ENCODE data around the gene NSUN2. TPM values are rescaled to one million over a fixed set of nuclear protein-coding genes. Genes with fewer than 3 reads are reported as not detected.

The NSUN2 gene
- total RNA-seq, 2 experiments from 2014 or later: 48.3 to 50.8 TPM

DNA sequence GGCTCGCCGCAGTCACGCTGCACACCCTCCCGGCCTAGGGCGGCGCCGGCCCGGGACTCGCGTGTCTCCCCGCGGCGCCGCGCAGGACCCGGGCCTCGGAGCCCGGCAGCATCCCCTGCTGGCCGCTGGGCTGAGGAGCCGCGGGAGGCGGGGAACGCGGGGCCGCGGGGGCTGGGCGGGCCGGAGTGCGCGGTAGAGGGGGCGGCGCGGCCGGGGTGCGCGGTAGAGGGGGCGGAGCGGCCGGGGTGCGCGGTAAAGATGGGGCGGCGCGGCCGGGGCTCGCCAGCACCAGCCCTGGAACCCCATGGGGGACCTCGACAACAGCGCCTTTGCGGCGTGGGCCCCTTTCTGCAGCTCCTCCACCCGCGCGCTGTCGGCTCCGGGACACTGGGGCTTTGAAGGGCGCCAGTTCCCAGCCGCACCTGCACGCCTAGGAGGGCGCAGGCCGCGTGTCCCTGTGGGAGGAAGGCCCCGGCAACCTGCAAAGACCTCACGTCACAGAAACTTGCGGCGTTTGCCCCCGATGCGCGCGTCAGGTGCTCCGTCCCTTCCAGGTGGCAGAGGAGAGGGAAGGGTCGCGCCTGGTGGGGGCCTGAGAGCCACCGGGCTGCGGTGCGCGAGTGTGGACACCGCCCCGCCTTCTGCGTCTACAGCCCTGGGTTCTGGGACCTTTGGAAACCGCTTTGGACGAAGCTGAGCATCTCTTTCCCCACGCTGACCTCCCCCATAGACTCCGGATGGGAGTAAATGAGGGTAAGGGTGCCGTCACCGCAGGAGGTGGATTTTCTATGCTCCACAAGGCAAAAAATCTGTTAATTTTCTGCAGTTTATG, 49.6 kb downstream of the NSUN2 start:
- intact Hi-C loops (cut with DNase I, micrococcal nuclease): no loop called here
- H3K27me3 ChIP-seq (ENCODE audit: control insufficient read depth in 1 of 2, insufficient read depth in 2 of 2, low read length in 2 of 2): peaks cover 17 to 46% of the 10 kb centered on the region in 2 experiments
- Mint-ChIP-seq H3K4me3 (no peak overlapping the region), H3K27me3 (peaks cover 66% of the 10 kb centered on the region), H3K36me3 (ENCODE audit: low read depth) (no peaks in the 10 kb centered on the region), H3K9me3 (no peaks in the 10 kb centered on the region), H3K27ac (no peak overlapping the region), H3K4me1 (ENCODE audit: low read depth) (no peaks in the 10 kb centered on the region)
- peaks cover 0 to 9% of the 10 kb centered on the region in 2 experiments for H3K9me3 ChIP-seq (ENCODE audit: control insufficient read depth in 1 of 2, insufficient read depth in 1 of 2, low read length in 2 of 2)
- H3K4me3 ChIP-seq (ENCODE audit: low read length): peak overlapping the region; percentile 14
- CTCF ChIA-PET: no interaction called here
- DNase-seq: peak in 3 of 14 experiments; percentile 10 to 44 (median 42)
- POLR2A ChIA-PET: no interaction called here
- H3K27ac ChIP-seq (ENCODE audit: low read depth in 1 of 2, low read length in 2 of 2): no peak overlapping the region
- H3K4me1 ChIP-seq (ENCODE audit: insufficient read depth, low read length): peaks cover 7% of the 10 kb centered on the region
- TF ChIP-seq, protein P1, sequence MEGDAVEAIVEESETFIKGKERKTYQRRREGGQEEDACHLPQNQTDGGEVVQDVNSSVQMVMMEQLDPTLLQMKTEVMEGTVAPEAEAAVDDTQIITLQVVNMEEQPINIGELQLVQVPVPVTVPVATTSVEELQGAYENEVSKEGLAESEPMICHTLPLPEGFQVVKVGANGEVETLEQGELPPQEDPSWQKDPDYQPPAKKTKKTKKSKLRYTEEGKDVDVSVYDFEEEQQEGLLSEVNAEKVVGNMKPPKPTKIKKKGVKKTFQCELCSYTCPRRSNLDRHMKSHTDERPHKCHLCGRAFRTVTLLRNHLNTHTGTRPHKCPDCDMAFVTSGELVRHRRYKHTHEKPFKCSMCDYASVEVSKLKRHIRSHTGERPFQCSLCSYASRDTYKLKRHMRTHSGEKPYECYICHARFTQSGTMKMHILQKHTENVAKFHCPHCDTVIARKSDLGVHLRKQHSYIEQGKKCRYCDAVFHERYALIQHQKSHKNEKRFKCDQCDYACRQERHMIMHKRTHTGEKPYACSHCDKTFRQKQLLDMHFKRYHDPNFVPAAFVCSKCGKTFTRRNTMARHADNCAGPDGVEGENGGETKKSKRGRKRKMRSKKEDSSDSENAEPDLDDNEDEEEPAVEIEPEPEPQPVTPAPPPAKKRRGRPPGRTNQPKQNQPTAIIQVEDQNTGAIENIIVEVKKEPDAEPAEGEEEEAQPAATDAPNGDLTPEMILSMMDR (IDR thresholded peaks at IDR 0.05): no peak
- no peaks in the 10 kb centered on the region for H3K36me3 ChIP-seq (ENCODE audit: insufficient read depth, low read length)
- peak; percentile 54 for ATAC-seq (ENCODE audit: poor library complexity)

DNA sequence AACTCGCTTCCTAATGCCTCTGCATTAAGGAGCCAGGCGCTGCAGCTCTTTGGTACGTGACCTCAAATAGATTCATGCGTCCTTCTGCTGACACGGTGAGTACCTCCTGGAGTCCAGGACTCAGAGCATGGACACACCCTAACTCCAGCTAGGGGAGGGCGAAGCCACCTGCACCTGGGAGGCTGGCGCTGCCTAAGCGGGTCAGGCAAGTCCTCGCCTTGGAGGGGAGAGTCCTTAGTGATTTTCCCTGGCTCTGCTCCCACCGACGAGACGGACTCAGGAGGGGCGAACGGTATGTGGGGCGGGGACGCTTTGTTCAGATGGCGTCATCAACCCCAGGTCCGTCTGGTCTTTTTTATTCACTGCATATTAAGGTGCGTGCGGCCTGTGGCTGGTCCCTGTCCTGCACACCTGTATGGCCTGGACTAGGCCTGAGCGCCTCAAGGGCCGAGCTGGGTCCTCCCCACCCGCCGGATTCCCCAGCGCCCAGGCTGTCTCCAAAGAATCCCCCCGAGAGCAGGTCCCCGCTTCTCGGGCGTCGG, 50.3 kb downstream of the NSUN2 start:
- H3K4me1 Mint-ChIP-seq (ENCODE audit: low read depth): no peaks in the 10 kb centered on the region
- intact Hi-C loops (cut with DNase I, micrococcal nuclease): no loop called here
- ChIA-PET CTCF (no interaction called here), POLR2A (no interaction called here)
- TF ChIP-seq, protein P1 (IDR thresholded peaks at IDR 0.05): no peak
- no peak overlapping the region for H3K4me3 Mint-ChIP-seq
- H3K36me3 ChIP-seq (ENCODE audit: insufficient read depth, low read length): no peaks in the 10 kb centered on the region
- H3K9me3 Mint-ChIP-seq: no peaks in the 10 kb centered on the region
- H3K36me3 Mint-ChIP-seq (ENCODE audit: low read depth): no peaks in the 10 kb centered on the region
- peaks cover 17 to 46% of the 10 kb centered on the region in 2 experiments for H3K27me3 ChIP-seq (ENCODE audit: control insufficient read depth in 1 of 2, insufficient read depth in 2 of 2, low read length in 2 of 2)
- ATAC-seq (ENCODE audit: poor library complexity) (no peak), DNase-seq (no peak)
- H3K4me1 ChIP-seq (ENCODE audit: insufficient read depth, low read length): peaks cover 7% of the 10 kb centered on the region
- H3K27me3 Mint-ChIP-seq: peaks cover 69% of the 10 kb centered on the region
- H3K9me3 ChIP-seq (ENCODE audit: control insufficient read depth in 1 of 2, insufficient read depth in 1 of 2, low read length in 2 of 2): peaks cover 0 to 9% of the 10 kb centered on the region in 2 experiments
- no peak overlapping the region for H3K27ac Mint-ChIP-seq
- H3K4me3 ChIP-seq (ENCODE audit: low read length): no peak overlapping the region
- H3K27ac ChIP-seq (ENCODE audit: low read depth in 1 of 2, low read length in 2 of 2): no peak overlapping the region

- Mint-ChIP-seq H3K27ac (no peak overlapping the region), H3K36me3 (ENCODE audit: low read depth) (no peaks in the 10 kb centered on the region), H3K9me3 (no peaks in the 10 kb centered on the region), H3K27me3 (peaks cover 66% of the 10 kb centered on the region), H3K4me3 (no peak overlapping the region), H3K4me1 (ENCODE audit: low read depth) (no peaks in the 10 kb centered on the region)
- intact Hi-C loops (cut with DNase I, micrococcal nuclease): no loop called here
- ChIA-PET POLR2A (no interaction called here), CTCF (no interaction called here)
- no peaks in the 10 kb centered on the region for H3K36me3 ChIP-seq (ENCODE audit: insufficient read depth, low read length)
- H3K27ac ChIP-seq (ENCODE audit: low read depth in 1 of 2, low read length in 2 of 2): no peak overlapping the region
- TF ChIP-seq, protein P1 (IDR thresholded peaks at IDR 0.05): no peak
- DNase-seq (no peak), ATAC-seq (ENCODE audit: poor library complexity) (no peak)
- H3K9me3 ChIP-seq (ENCODE audit: control insufficient read depth in 1 of 2, insufficient read depth in 1 of 2, low read length in 2 of 2): peaks cover 0 to 9% of the 10 kb centered on the region in 2 experiments
- H3K27me3 ChIP-seq (ENCODE audit: control insufficient read depth in 1 of 2, insufficient read depth in 2 of 2, low read length in 2 of 2): peaks cover 17 to 46% of the 10 kb centered on the region in 2 experiments
- H3K4me1 ChIP-seq (ENCODE audit: insufficient read depth, low read length): peaks cover 7% of the 10 kb centered on the region
- H3K4me3 ChIP-seq (ENCODE audit: low read length): no peak overlapping the region
Measured at GRCh38 chr5:6581559-6582426, 51.1 kb downstream of the NSUN2 start.

All from CD4-positive, alpha-beta T cell (primary cell).